GM12892 (cell line): ENCODE measurements around the gene WDR1.

Experiments used
- POLR2A ChIP-seq: IDR thresholded peaks from 2 replicates; pipeline ENCODE4 v1.6.1; 2011; ENCODE audit warnings: low read depth, low read length, control low read depth
- POLR2AphosphoS5 ChIP-seq: IDR thresholded peaks from 2 replicates; pipeline ENCODE4 v1.6.1; 2011; ENCODE audit warnings: low read depth, low read length, control low read depth
- TAF1 ChIP-seq: IDR thresholded peaks from 2 replicates; pipeline ENCODE4 v1.6.1; 2011; ENCODE audit warnings: low read depth, mild to moderate bottlenecking, control low read depth, low read length, borderline replicate concordance

DNA sequence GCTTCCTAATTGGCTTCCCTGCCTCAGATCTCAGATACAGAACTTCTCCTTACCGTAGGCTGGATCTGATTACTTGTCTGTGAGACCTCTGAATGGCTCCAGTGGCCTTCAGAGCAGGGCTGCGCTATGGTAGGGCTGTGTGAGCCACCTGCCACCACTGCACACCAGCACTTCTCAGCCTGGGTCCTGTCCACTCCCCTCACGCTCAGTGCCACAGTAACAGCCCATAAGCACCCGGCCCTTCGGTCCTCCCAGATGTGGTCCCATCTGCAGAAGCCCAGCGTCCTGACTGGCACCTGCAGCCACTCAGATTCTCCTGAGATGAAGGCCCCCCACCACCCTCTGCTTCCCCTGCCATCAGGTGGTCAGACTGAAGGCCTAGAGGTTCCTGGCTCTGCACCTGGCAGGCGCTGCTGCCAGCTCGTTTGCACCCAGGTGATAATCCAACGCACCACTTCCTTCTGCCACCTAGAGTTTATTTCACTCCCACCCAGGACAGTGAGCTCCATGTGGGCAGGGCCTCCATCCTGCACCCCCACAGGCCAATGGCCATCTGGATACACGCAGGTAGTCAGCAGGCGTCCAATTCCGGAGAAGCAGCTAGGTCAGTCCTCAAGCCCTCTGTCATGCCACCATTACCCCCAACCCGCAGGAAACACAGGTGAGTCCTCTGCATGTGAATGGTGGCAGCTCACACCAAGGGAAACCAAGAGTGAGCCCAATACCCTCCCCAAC lies 5.4 kb downstream of the WDR1 start:
- peak; percentile 44; the same call in 1 of the 2 replicates for TF ChIP-seq POLR2A
- peak; percentile 41; the same call in 1 of the 2 replicates for TF ChIP-seq POLR2AphosphoS5
- no peak for TF ChIP-seq TAF1
